Measurements from ENCODE around the gene KIF1B.

- TF ChIP-seq EP300 (IDR thresholded peaks at IDR 0.05; ENCODE audit: borderline replicate concordance) (no peak), NFIC (IDR thresholded peaks at IDR 0.05) (no peak), USF1 (IDR thresholded peaks at IDR 0.05) (no peak), CEBPB (IDR thresholded peaks at IDR 0.05) (no peak), MAX (IDR thresholded peaks at IDR 0.05) (no peak)
Measured at GRCh38 chr1:10389271-10389973, 179.1 kb downstream of the KIF1B start.

Measured in Ishikawa (cell line).